HEK293 (cell line): ENCODE results near the gene BCL11B.

Source experiments
- EGR2 ChIP-seq: fragments of 450-650 bp; formaldehyde crosslinking; IDR thresholded peaks from 2 replicates; pipeline ENCODE4 v1.5.1; 2016; ENCODE audit warnings: low read depth, missing biosample characterization, missing genetic modification characterization
- GLIS2 ChIP-seq: fragments of 450-650 bp; formaldehyde crosslinking; IDR thresholded peaks from 2 replicates; pipeline ENCODE4 v1.5.1; 2016; ENCODE audit warnings: missing biosample characterization, missing genetic modification characterization
- HIC1 ChIP-seq: fragments of 450-650 bp; formaldehyde crosslinking; IDR thresholded peaks from 2 replicates; pipeline ENCODE4 v1.5.1; 2016; ENCODE audit warnings: missing biosample characterization, missing genetic modification characterization
- HOXA7 ChIP-seq: sonication (generic); formaldehyde crosslinking; IDR thresholded peaks from 2 replicates; pipeline ENCODE4 v1.8.1; 2022; ENCODE audit warnings: missing genetic modification reagents, borderline replicate concordance
- PRDM10 ChIP-seq: fragments of 450-650 bp; formaldehyde crosslinking; IDR thresholded peaks from 2 replicates; pipeline ENCODE4 v1.5.1; 2016; ENCODE audit warnings: missing biosample characterization, missing genetic modification characterization
- SCRT2 ChIP-seq: fragments of 450-650 bp; formaldehyde crosslinking; IDR thresholded peaks from 2 replicates; pipeline ENCODE4 v1.5.1; 2016; ENCODE audit warnings: missing biosample characterization, missing genetic modification characterization
- SP7 ChIP-seq: fragments of 450-650 bp; formaldehyde crosslinking; IDR thresholded peaks from 2 replicates; pipeline ENCODE4 v1.5.1; 2016; ENCODE audit warnings: missing biosample characterization, missing genetic modification characterization
- YY2 ChIP-seq: fragments of 450-650 bp; formaldehyde crosslinking; IDR thresholded peaks from 2 replicates; pipeline ENCODE4 v1.5.1; 2016; ENCODE audit warnings: missing biosample characterization, missing genetic modification characterization
- ZBTB21 ChIP-seq: fragments of 450-650 bp; formaldehyde crosslinking; IDR thresholded peaks from 2 replicates; pipeline ENCODE4 v1.5.1; 2017; ENCODE audit warnings: missing biosample characterization, missing genetic modification characterization
- ZBTB6 ChIP-seq: fragments of 450-650 bp; formaldehyde crosslinking; IDR thresholded peaks from 2 replicates; pipeline ENCODE4 v1.5.1; 2017; ENCODE audit warnings: missing biosample characterization, missing genetic modification characterization
- ZBTB7A ChIP-seq: fragments of 450-650 bp; formaldehyde crosslinking; IDR thresholded peaks from 2 replicates; pipeline ENCODE4 v1.5.1; 2016; ENCODE audit warnings: low read depth, missing biosample characterization, missing genetic modification characterization
- ZIC2 ChIP-seq: fragments of 450-650 bp; formaldehyde crosslinking; IDR thresholded peaks from 2 replicates; pipeline ENCODE4 v1.5.1; 2016; ENCODE audit warnings: missing biosample characterization, missing genetic modification characterization
- ZNF112 ChIP-seq: fragments of 450-650 bp; formaldehyde crosslinking; IDR thresholded peaks from 2 replicates; pipeline ENCODE4 v1.5.0; 2017; ENCODE audit warnings: missing biosample characterization, missing genetic modification characterization
- ZNF174 ChIP-seq: fragments of 450-650 bp; formaldehyde crosslinking; IDR thresholded peaks from 2 replicates; pipeline ENCODE4 v1.5.0; 2017; ENCODE audit warnings: missing biosample characterization, mild to moderate bottlenecking, missing genetic modification characterization
- ZNF24 ChIP-seq: fragments of 450-650 bp; formaldehyde crosslinking; IDR thresholded peaks from 2 replicates; pipeline ENCODE4 v1.5.1; 2016; ENCODE audit warnings: missing biosample characterization, missing genetic modification characterization
- ZNF26 ChIP-seq: fragments of 450-650 bp; formaldehyde crosslinking; IDR thresholded peaks from 2 replicates; pipeline ENCODE4 v1.5.1; 2016; ENCODE audit warnings: missing biosample characterization, missing genetic modification characterization
- ZNF274 ChIP-seq, 2 experiments: fragments of 200-500 bp in 1 of 2; fragments of 450-650 bp in 1 of 2; sonication (Bioruptor generic) in 1 of 2; formaldehyde crosslinking in 1 of 2; IDR thresholded peaks; 2 replicates each; pipeline versions ENCODE4 v1.5.1 to v1.6.1; 2014 to 2016; ENCODE audit warnings: borderline replicate concordance in 1 of 2, inconsistent platforms in 1 of 2, low read length in 1 of 2, missing biosample characterization in 1 of 2, missing genetic modification characterization in 1 of 2
- ZNF311 ChIP-seq: fragments of 450-650 bp; formaldehyde crosslinking; IDR thresholded peaks from 2 replicates; pipeline ENCODE4 v1.5.1; 2017; ENCODE audit warnings: missing biosample characterization, missing genetic modification characterization, borderline replicate concordance
- ZNF350 ChIP-seq: fragments of 450-650 bp; formaldehyde crosslinking; IDR thresholded peaks from 2 replicates; pipeline ENCODE4 v1.5.0; 2017; ENCODE audit warnings: missing biosample characterization, mild to moderate bottlenecking, missing genetic modification characterization
- ZNF416 ChIP-seq: fragments of 450-650 bp; formaldehyde crosslinking; IDR thresholded peaks from 2 replicates; pipeline ENCODE4 v1.5.1; 2016; ENCODE audit warnings: missing biosample characterization, missing genetic modification characterization
- ZNF473 ChIP-seq: fragments of 450-650 bp; formaldehyde crosslinking; IDR thresholded peaks from 2 replicates; pipeline ENCODE4 v1.5.1; 2017; ENCODE audit warnings: missing biosample characterization, missing genetic modification characterization
- ZNF510 ChIP-seq: fragments of 450-650 bp; formaldehyde crosslinking; IDR thresholded peaks from 2 replicates; pipeline ENCODE4 v1.5.1; 2018; ENCODE audit warnings: mild to moderate bottlenecking, missing genetic modification characterization, missing biosample characterization; ENCODE audit not compliant: insufficient replicate concordance
- ZNF530 ChIP-seq: fragments of 450-650 bp; formaldehyde crosslinking; IDR thresholded peaks from 2 replicates; pipeline ENCODE4 v1.5.1; 2016; ENCODE audit warnings: low read depth, missing biosample characterization, missing genetic modification characterization
- ZNF558 ChIP-seq: fragments of 450-650 bp; formaldehyde crosslinking; IDR thresholded peaks from 2 replicates; pipeline ENCODE4 v1.5.1; 2016; ENCODE audit warnings: missing biosample characterization, missing genetic modification characterization
- ZNF561 ChIP-seq: fragments of 450-650 bp; IDR thresholded peaks from 2 replicates; pipeline ENCODE4 v1.5.1; 2018; ENCODE audit warnings: missing biosample characterization, missing genetic modification characterization, borderline replicate concordance
- ZNF639 ChIP-seq: fragments of 450-650 bp; formaldehyde crosslinking; IDR thresholded peaks from 2 replicates; pipeline ENCODE4 v1.5.1; 2016; ENCODE audit warnings: missing biosample characterization, missing genetic modification characterization
- ZNF670 ChIP-seq: fragments of 450-650 bp; formaldehyde crosslinking; IDR thresholded peaks from 2 replicates; pipeline ENCODE4 v1.5.1; 2016; ENCODE audit warnings: missing biosample characterization, missing genetic modification characterization, low read depth
- ZNF701 ChIP-seq: fragments of 450-650 bp; formaldehyde crosslinking; IDR thresholded peaks from 2 replicates; pipeline ENCODE4 v1.5.1; 2016; ENCODE audit warnings: missing biosample characterization, missing genetic modification characterization
- ZNF776 ChIP-seq: fragments of 450-650 bp; formaldehyde crosslinking; IDR thresholded peaks from 2 replicates; pipeline ENCODE4 v1.5.0; 2017; ENCODE audit warnings: missing biosample characterization, missing genetic modification characterization, borderline replicate concordance
- ZNF792 ChIP-seq: fragments of 450-650 bp; formaldehyde crosslinking; IDR thresholded peaks from 2 replicates; pipeline ENCODE4 v1.5.1; 2016; ENCODE audit warnings: missing biosample characterization, missing genetic modification characterization
- ZSCAN16 ChIP-seq: fragments of 450-650 bp; formaldehyde crosslinking; IDR thresholded peaks from 2 replicates; pipeline ENCODE4 v1.5.1; 2016; ENCODE audit warnings: missing biosample characterization, missing genetic modification characterization

Gene BCL11B

GRCh38 chr14:99271951-99272631 lies at the start of gene BCL11B (continued):
- peak; percentile 66 for TF ChIP-seq ZIC2 (tag by site-specific recombination)
- TF ChIP-seq EGR2 (tag by site-specific recombination), result no peak
- no peak for TF ChIP-seq PRDM10 (tag by site-specific recombination)
- TF ChIP-seq ZNF24, result peak; percentile 71; the same call in 1 of the 2 replicates
- no peak for TF ChIP-seq ZNF558 (tag by site-specific recombination)
- TF ChIP-seq ZNF416 (tag by site-specific recombination), result no peak
- TF ChIP-seq ZNF639, result no peak
- no peak for TF ChIP-seq ZNF350 (tag by site-specific recombination)
- TF ChIP-seq ZNF473 (tag by site-specific recombination), result no peak
- TF ChIP-seq ZNF561 (tag by site-specific recombination), result no peak; the same call in 1 of the 2 replicates
- peak; percentile 88 for TF ChIP-seq SCRT2
- no peak for TF ChIP-seq ZNF510 (tag by site-specific recombination)
- TF ChIP-seq ZBTB21 (tag by site-specific recombination), result peak; percentile 80
- TF ChIP-seq SP7, result peak; percentile 66
- TF ChIP-seq ZNF311 (tag by site-specific recombination), result no peak
- no peak for TF ChIP-seq ZNF792
- TF ChIP-seq ZNF701, result no peak
- TF ChIP-seq ZNF274 (IDR thresholded peaks at IDR 0.05; ENCODE audit: low read length), result no peak
- no peak for TF ChIP-seq ZNF274 (tag by site-specific recombination; IDR thresholded peaks at IDR 0.05; ENCODE audit: borderline replicate concordance)
- peak; percentile 35; the same call in 1 of the 2 replicates for TF ChIP-seq ZBTB6 (tag by site-specific recombination)
- TF ChIP-seq ZBTB7A (tag by site-specific recombination), result no peak
- TF ChIP-seq ZNF26, result no peak
- no peak for TF ChIP-seq HOXA7 (CRISPR knock-in tag)
- no peak for TF ChIP-seq HIC1 (tag by site-specific recombination)
- TF ChIP-seq ZNF112 (tag by site-specific recombination), result no peak
- peak; percentile 38; the same call in 1 of the 2 replicates for TF ChIP-seq YY2 (tag by site-specific recombination)
- no peak for TF ChIP-seq ZSCAN16 (tag by site-specific recombination)
- no peak for TF ChIP-seq ZNF776 (tag by site-specific recombination)
- no peak for TF ChIP-seq ZNF530 (tag by site-specific recombination)
- TF ChIP-seq GLIS2 (tag by site-specific recombination), result peak; percentile 57
- TF ChIP-seq ZNF174 (tag by site-specific recombination), result no peak
- no peak for TF ChIP-seq ZNF670
